SK-N-SH treated with all-trans-retinoic acid at 6 μM for 48 hours (cell line): ENCODE data around the gene OMP.

ENCODE experiments used
- ATAC-seq: fragments of 200-7000 bp; cut with Tn5 transposase; 3 replicates; pipeline ENCODE4 v1.9.1; 2020; ENCODE audit warnings: mild to moderate bottlenecking, moderate library complexity
- ARNTL ChIP-seq: fragments of 450-650 bp; formaldehyde crosslinking; IDR thresholded peaks from 2 replicates; pipeline ENCODE4 v1.5.0; 2020; ENCODE audit warnings: low read depth, mild to moderate bottlenecking, moderate library complexity, borderline replicate concordance
- BACH2 ChIP-seq: fragments of 250-450 bp; sonication (Bioruptor Pico); IDR thresholded peaks from 2 replicates; pipeline ENCODE4 v1.9.0; 2021; ENCODE audit warnings: mild to moderate bottlenecking, borderline replicate concordance
- CREB5 ChIP-seq: fragments of 250-450 bp; sonication (Bioruptor Pico); IDR thresholded peaks from 2 replicates; pipeline ENCODE4 v1.5.1; 2020; ENCODE audit warnings: low read depth, mild to moderate bottlenecking, moderate library complexity
- CSDC2 ChIP-seq: fragments of 250-450 bp; sonication (Bioruptor Pico); IDR thresholded peaks from 2 replicates; pipeline ENCODE4 v1.5.0; 2020; ENCODE audit warnings: mild to moderate bottlenecking, moderate library complexity
- CSRNP3 ChIP-seq: fragments of 250-450 bp; sonication (Bioruptor Pico); IDR thresholded peaks from 2 replicates; pipeline ENCODE4 v1.5.1; 2021; ENCODE audit warnings: mild to moderate bottlenecking, moderate library complexity
- ESRRG ChIP-seq: fragments of 250-450 bp; sonication (Bioruptor Pico); IDR thresholded peaks from 2 replicates; pipeline ENCODE4 v1.6.1; 2021; ENCODE audit warnings: mild to moderate bottlenecking
- GLIS3 ChIP-seq: fragments of 250-450 bp; sonication (Bioruptor Pico); IDR thresholded peaks from 2 replicates; pipeline ENCODE4 v1.5.0; 2020; ENCODE audit warnings: mild to moderate bottlenecking, moderate library complexity
- ISL1 ChIP-seq: fragments of 250-450 bp; sonication (Bioruptor Pico); IDR thresholded peaks from 2 replicates; pipeline ENCODE4 v2.1.2; 2022; ENCODE audit warnings: mild to moderate bottlenecking, moderate library complexity
- OSR1 ChIP-seq: fragments of 250-450 bp; sonication (Bioruptor Pico); IDR thresholded peaks from 2 replicates; pipeline ENCODE4 v1.8.0; 2022; ENCODE audit warnings: moderate library complexity, mild to moderate bottlenecking, inconsistent platforms
- PATZ1 ChIP-seq: fragments of 250-450 bp; sonication (Bioruptor Pico); IDR thresholded peaks from 2 replicates; pipeline ENCODE4 v1.8.0; 2020; ENCODE audit warnings: mild to moderate bottlenecking, moderate library complexity, borderline replicate concordance
- POU6F1 ChIP-seq: fragments of 250-450 bp; sonication (Bioruptor Pico); IDR thresholded peaks from 2 replicates; pipeline ENCODE4 v1.8.0; 2021; ENCODE audit warnings: low read depth, mild to moderate bottlenecking, moderate library complexity, borderline replicate concordance
- PPARA ChIP-seq: fragments of 250-450 bp; sonication (Bioruptor Pico); IDR thresholded peaks from 2 replicates; pipeline ENCODE4 v1.5.0; 2020; ENCODE audit warnings: mild to moderate bottlenecking, borderline replicate concordance
- RARB ChIP-seq: fragments of 250-450 bp; sonication (Bioruptor Pico); IDR thresholded peaks from 2 replicates; pipeline ENCODE4 v1.8.0; 2021; ENCODE audit warnings: mild to moderate bottlenecking, moderate library complexity
- TCF4 ChIP-seq: fragments of 250-450 bp; sonication (Bioruptor Pico); IDR thresholded peaks from 2 replicates; pipeline ENCODE4 v1.8.0; 2021; ENCODE audit warnings: mild to moderate bottlenecking, moderate library complexity, borderline replicate concordance
- TOX ChIP-seq: fragments of 250-450 bp; sonication (Bioruptor Pico); IDR thresholded peaks from 2 replicates; pipeline ENCODE4 v1.8.0; 2021; ENCODE audit warnings: mild to moderate bottlenecking, moderate library complexity, borderline replicate concordance
- TSHZ2 ChIP-seq: fragments of 250-450 bp; sonication (Bioruptor Pico); IDR thresholded peaks from 2 replicates; pipeline ENCODE4 v1.5.0; 2020; ENCODE audit warnings: mild to moderate bottlenecking, moderate library complexity
- ZC3H10 ChIP-seq: fragments of 250-450 bp; sonication (Bioruptor Pico); IDR thresholded peaks from 2 replicates; pipeline ENCODE4 v1.5.1; 2021; ENCODE audit warnings: mild to moderate bottlenecking, moderate library complexity
- ZFP3 ChIP-seq: fragments of 250-450 bp; sonication (Bioruptor Pico); IDR thresholded peaks from 2 replicates; pipeline ENCODE4 v1.5.0; 2020; ENCODE audit warnings: mild to moderate bottlenecking, moderate library complexity
- ZFP30 ChIP-seq: fragments of 450-650 bp; formaldehyde crosslinking; IDR thresholded peaks from 2 replicates; pipeline ENCODE4 v1.5.0; 2022; ENCODE audit warnings: mild to moderate bottlenecking, moderate library complexity
- ZNF565 ChIP-seq: fragments of 450-650 bp; formaldehyde crosslinking; conservative IDR thresholded peaks from 2 replicates; pipeline ENCODE4 v1.5.0; 2020; ENCODE audit warnings: low read depth, mild to moderate bottlenecking, moderate library complexity
- ZNF70 ChIP-seq: fragments of 450-650 bp; formaldehyde crosslinking; IDR thresholded peaks from 2 replicates; pipeline ENCODE4 v1.5.0; 2020; ENCODE audit warnings: mild to moderate bottlenecking, moderate library complexity
- ZNF8 ChIP-seq: fragments of 450-650 bp; formaldehyde crosslinking; IDR thresholded peaks from 2 replicates; pipeline ENCODE4 v1.5.0; 2020; ENCODE audit warnings: mild to moderate bottlenecking, moderate library complexity

The OMP gene

GRCh38 chr11:77144857-77145428 lies 42.3 kb downstream of the OMP start:
- TF ChIP-seq ESRRG (CRISPR knock-in tag) (no peak), ZFP3 (CRISPR knock-in tag) (no peak)
- TF ChIP-seq, all 23 proteins: peak for 0
- no peak for ATAC-seq

- ATAC-seq = no peak
- TF ChIP-seq OSR1 (CRISPR knock-in tag) (no peak), TOX (CRISPR knock-in tag) (no peak), ZNF70 (no peak), PPARA (no peak), ZFP3 (CRISPR knock-in tag) (no peak), ZC3H10 (CRISPR knock-in tag) (no peak), CSDC2 (CRISPR knock-in tag) (no peak), POU6F1 (CRISPR knock-in tag) (no peak), ZNF8 (CRISPR knock-in tag) (no peak), RARB (CRISPR knock-in tag) (no peak), CSRNP3 (no peak), ARNTL (no peak), TCF4 (no peak), GLIS3 (CRISPR knock-in tag) (no peak), ZNF565 (no peak), ESRRG (CRISPR knock-in tag) (no peak), ZFP30 (CRISPR knock-in tag) (no peak), ISL1 (no peak), CREB5 (no peak), BACH2 (no peak)
Measured at GRCh38 chr11:77146261-77147035, 43.8 kb downstream of the OMP start.

- TF ChIP-seq ISL1 (no peak), TSHZ2 (CRISPR knock-in tag) (no peak), POU6F1 (CRISPR knock-in tag) (no peak), ZNF70 (no peak), CREB5 (no peak), RARB (CRISPR knock-in tag) (no peak), PATZ1 (no peak), PPARA (no peak), BACH2 (no peak), ZNF8 (CRISPR knock-in tag) (no peak)
- ATAC-seq = no peak
Measured at GRCh38 chr11:77147036-77147315, 44.3 kb downstream of the OMP start.
